Retinal pigment epithelial cell (primary cell): ENCODE results near the gene CIDEA.
"Not testable (repeated sequence)": the region's sequence is repeated elsewhere in the genome, so short reads cannot be mapped to it uniquely, and the experiment has no call there.

Experiments
- DNase-seq: peaks from one replicate; pipeline ENCODE4 v3.0.0-alpha.2; 2010; ENCODE audit warnings: low read depth
- H3K4me3 ChIP-seq: 2 replicates; pipeline ENCODE4 v1.5.1; 2011; ENCODE audit warnings: mild to moderate bottlenecking, low read length, control low read depth, moderate library complexity
- CTCF ChIP-seq: conservative IDR thresholded peaks from 2 replicates; pipeline ENCODE4 v1.5.1; 2011; ENCODE audit warnings: low read depth, low read length, control low read depth, inconsistent platforms

The CIDEA gene

GRCh38 chr18:12254136-12254819, at the start of gene CIDEA:
Gene CIDEA, plus strand, starts transcription at chr18:12254361. Its CDS starts 23 bp downstream, at chr18:12254384.
- peak within 1 kb of the TSS; percentile 42 for H3K4me3 ChIP-seq
- TF ChIP-seq CTCF = no peak
- DNase-seq = no peak

- not testable (repeated sequence) for H3K4me3 ChIP-seq, DNase-seq
These were observed 45.6 kb upstream of the CIDEA start for GRCh38 chr18:12208296-12209153.

- H3K4me3 ChIP-seq = not testable (repeated sequence)
These were observed 41.9 kb upstream of the CIDEA start for GRCh38 chr18:12212308-12212707.

GRCh38 chr18:12214296-12215005, 39.7 kb upstream of the CIDEA start:
- DNase-seq, H3K4me3 ChIP-seq: not testable (repeated sequence)

More at GRCh38 chr18:12212308-12212707, 41.9 kb upstream of the CIDEA start:
- not testable (repeated sequence) for DNase-seq

GRCh38 chr18:12216471-12216870, 37.7 kb upstream of the CIDEA start:
- H3K4me3 ChIP-seq = not testable (repeated sequence)

GRCh38 chr18:12218603-12219002, 35.6 kb upstream of the CIDEA start:
- DNase-seq, H3K4me3 ChIP-seq: not testable (repeated sequence)

More at GRCh38 chr18:12216471-12216870, 37.7 kb upstream of the CIDEA start:
- not testable (repeated sequence) for DNase-seq

- not testable (repeated sequence) for DNase-seq, H3K4me3 ChIP-seq
These were observed 32.1 kb upstream of the CIDEA start for GRCh38 chr18:12222041-12222440.

- not testable (repeated sequence) for H3K4me3 ChIP-seq, DNase-seq
These were observed 30.8 kb upstream of the CIDEA start for GRCh38 chr18:12223326-12223725.

GRCh38 chr18:12226807-12227206, 27.4 kb upstream of the CIDEA start:
- H3K4me3 ChIP-seq, DNase-seq: not testable (repeated sequence)

- not testable (repeated sequence) for DNase-seq
These were observed 26.6 kb upstream of the CIDEA start for GRCh38 chr18:12227399-12228186.

GRCh38 chr18:12228308-12228707, 25.9 kb upstream of the CIDEA start:
- not testable (repeated sequence) for DNase-seq

More at GRCh38 chr18:12227399-12228186, 26.6 kb upstream of the CIDEA start:
- not testable (repeated sequence) for H3K4me3 ChIP-seq

GRCh38 chr18:12230561-12230960, 23.6 kb upstream of the CIDEA start:
- DNase-seq = not testable (repeated sequence)

More at GRCh38 chr18:12228308-12228707, 25.9 kb upstream of the CIDEA start:
- H3K4me3 ChIP-seq = not testable (repeated sequence)

More at GRCh38 chr18:12230561-12230960, 23.6 kb upstream of the CIDEA start:
- H3K4me3 ChIP-seq = not testable (repeated sequence)
